ENCODE measurements around the gene FAM117A. TPM values are rescaled to one million over a fixed set of nuclear protein-coding genes. Genes with fewer than 3 reads are reported as not detected.

Gene FAM117A
- total and polyA plus RNA-seq, 2 of the 8 experiments (the other 6 are each of a cell fraction or from before 2014, with no cell fraction given): 28.4 to 45.7 TPM

GRCh38 chr17:49779739-49780231 lies 15.9 kb upstream of the FAM117A start:
- no peak overlapping the region for H3K23ac ChIP-seq (ENCODE audit: insufficient read length)
- no peak overlapping the region for H2BK20ac ChIP-seq (ENCODE audit: low read length)
- 60% methylated on average over 2 of the region's 2 CpGs; no CpG with 5 or more reads in 1 of the 2 experiments for WGBS, 2 experiments (ENCODE audit: extremely low coverage in 1 of 2, insufficient coverage in 1 of 2, insufficient read length in 1 of 2, insufficient replicate concordance in 2 of 2, low coverage in 1 of 2, low lambda C conversion rate in 2 of 2, missing lambda C conversion rate in 1 of 2)
- no peak for DNase-seq (ENCODE audit: low read depth in 1 of 2, low spot score in 2 of 2)
- peaks cover 0 to 3% (median 0%) of the 10 kb centered on the region in 4 experiments; a peak in 2 of 7 replicates for H3K27me3 ChIP-seq (replicated peaks in 1 of 4; ENCODE audit: control insufficient read depth in 3 of 4, extremely low read depth in 1 of 4, insufficient read depth in 3 of 4, low read length in 3 of 4)
- no peaks in the 10 kb centered on the region for H3K79me1 ChIP-seq (ENCODE audit: low read depth, low read length)
- no peak overlapping the region for H4K91ac ChIP-seq (replicated peaks; ENCODE audit: insufficient read length, low read length)
- no peak overlapping the region for H3K14ac ChIP-seq (ENCODE audit: insufficient read length)
- H2BK15ac ChIP-seq (ENCODE audit: low read length): no peak overlapping the region
- no peaks in the 10 kb centered on the region for H3K23me2 ChIP-seq (ENCODE audit: low read depth, low read length)
- H3K56ac ChIP-seq (replicated peaks; ENCODE audit: insufficient read length, low read depth, low read length): no peak overlapping the region
- no peak overlapping the region for H3K4me3 ChIP-seq (ENCODE audit: extremely low read depth in 1 of 4, insufficient read depth in 2 of 4, low read depth in 3 of 4, low read length in 4 of 4)
- no peak overlapping the region for H3K27ac ChIP-seq (ENCODE audit: low read depth, low read length)
- H3K9ac ChIP-seq (replicated peaks in 1 of 4; ENCODE audit: extremely low read depth in 1 of 4, low read depth in 3 of 4, low read length in 3 of 4): no peak overlapping the region
- no peak overlapping the region for H2AFZ ChIP-seq (ENCODE audit: low read length)
- no peak overlapping the region for H4K8ac ChIP-seq (ENCODE audit: extremely low read depth, insufficient read depth, low read length)
- H3K9me3 ChIP-seq (ENCODE audit: insufficient read depth in 2 of 2, low read depth in 1 of 2, low read length in 1 of 2): no peaks in the 10 kb centered on the region
- H4K20me1 ChIP-seq (replicated peaks in 1 of 2; ENCODE audit: control insufficient read depth in 1 of 2, insufficient read depth in 2 of 2, low read length in 2 of 2): no peaks in the 10 kb centered on the region
- no peaks in the 10 kb centered on the region for H3K36me3 ChIP-seq (ENCODE audit: control insufficient read depth in 2 of 4, insufficient read depth in 4 of 4, low read length in 3 of 4)
- no peak overlapping the region for H2BK120ac ChIP-seq (replicated peaks; ENCODE audit: low read depth, low read length)
- H3K79me2 ChIP-seq (ENCODE audit: control insufficient read depth in 1 of 2, insufficient read depth in 2 of 2, low read length in 2 of 2): no peaks in the 10 kb centered on the region
- no peak overlapping the region for H3K18ac ChIP-seq (ENCODE audit: extremely low read depth, low read length)
- H3K4me2 ChIP-seq (ENCODE audit: insufficient read depth in 1 of 2, low read depth in 2 of 2, low read length in 2 of 2): no peak overlapping the region
- FAIRE-seq: peak; percentile 78
- POLR2A ChIA-PET (ENCODE audit: partially characterized antibody): interaction anchor here (1.2 kb wide), 2 partner anchors 8 to 17 kb away, joined by 3 to 8 read pairs; partner anchors contain the start of gene KAT7
- peaks cover 0 to 3% (median 0%) of the 10 kb centered on the region in 4 experiments; a peak in 2 of 7 replicates for H3K4me1 ChIP-seq (replicated peaks in 1 of 4; ENCODE audit: control insufficient read depth in 3 of 4, insufficient read depth in 4 of 4, low read length in 3 of 4)
- CTCF ChIA-PET (ENCODE audit: partially characterized antibody): interaction anchor here (0.5 to 1.3 kb wide), 3 partner anchors 33 to 190 kb away, joined by 3 to 5 read pairs (median 4); partner anchors contain the start of gene SLC35B1
- H2BK12ac ChIP-seq (ENCODE audit: low read depth, low read length): no peak overlapping the region
- no peak overlapping the region for H2BK5ac ChIP-seq (ENCODE audit: low read depth, low read length)
- no peak overlapping the region for H4K5ac ChIP-seq (ENCODE audit: insufficient read length, low read depth, low read length)
- H2AK5ac ChIP-seq (ENCODE audit: low read depth, low read length): no peak overlapping the region
- no peak overlapping the region for H3K4ac ChIP-seq (replicated peaks; ENCODE audit: insufficient read length, low read depth, low read length)
- TF ChIP-seq JUN (IDR thresholded peaks at IDR 0.05; ENCODE audit: low read depth, low read length): no peak
- peak; percentile 38 to 44; a peak in 2 of 4 replicates for TF ChIP-seq RAD21 (IDR thresholded peaks at IDR 0.05 in 1 of 2, conservative IDR thresholded peaks at IDR 0.05 in 1 of 2; ENCODE audit: low read depth in 2 of 2, low read length in 2 of 2)
- no peak for TF ChIP-seq SRF (IDR thresholded peaks at IDR 0.05; ENCODE audit: low read depth, low read length)
- no peak for TF ChIP-seq MAX (IDR thresholded peaks at IDR 0.05)
- TF ChIP-seq CTCF (IDR thresholded peaks at IDR 0.05; ENCODE audit: control extremely low read depth in 1 of 3, insufficient read depth in 1 of 3, low read depth in 1 of 3, low read length in 3 of 3): peak in 2 of 3 experiments; percentile 18 to 49; a peak in 3 of 4 replicates
- no peak for TF ChIP-seq SIN3A (conservative IDR thresholded peaks at IDR 0.05 in 1 of 2, IDR thresholded peaks at IDR 0.05 in 1 of 2; ENCODE audit: low read depth in 1 of 2, low read length in 2 of 2)
- no peak for TF ChIP-seq TAF1 (IDR thresholded peaks at IDR 0.05; ENCODE audit: low read depth, low read length)

Data from H1 (cell line).